ENCODE measurements around the gene MRPL2.

DNA sequence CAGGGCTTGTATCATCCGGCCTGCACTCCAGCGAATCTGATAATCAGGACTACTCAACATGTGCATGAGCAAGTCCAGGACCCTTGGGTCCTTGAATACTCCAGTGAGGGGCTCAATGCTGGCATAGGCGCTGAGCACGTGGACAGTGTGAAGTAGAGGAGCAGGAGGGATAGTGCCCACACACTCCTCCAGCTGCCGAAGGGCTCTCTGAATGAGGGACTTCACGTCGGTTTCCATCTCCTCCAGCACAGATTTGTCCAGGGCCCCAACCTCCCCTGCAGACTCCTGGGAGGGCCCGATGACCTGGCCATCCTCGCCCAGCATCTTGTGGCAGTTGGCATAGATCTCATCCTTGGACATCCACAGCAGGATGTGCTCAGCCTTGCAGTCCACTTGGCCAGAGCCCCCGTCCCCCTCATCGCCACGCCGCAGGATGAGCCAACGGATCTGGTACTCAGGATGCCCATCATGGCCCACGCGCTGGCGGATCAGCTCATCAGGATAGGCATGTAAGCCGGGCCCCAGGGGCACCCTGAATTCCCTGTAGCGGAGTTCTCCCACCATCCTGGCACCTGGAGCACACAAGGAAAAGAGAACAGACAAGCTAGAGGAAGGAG is 6.9 kb downstream of the MRPL2 start:
- TF ChIP-seq POLR2A (IDR thresholded peaks at IDR 0.05; ENCODE audit: control extremely low read depth in 1 of 2, low read depth in 2 of 2, low read length in 2 of 2) (no peak), BCL11A (IDR thresholded peaks at IDR 0.05; ENCODE audit: low read depth in 2 of 2, low read length in 2 of 2) (no peak), KDM5A (IDR thresholded peaks at IDR 0.05; ENCODE audit: low read length) (no peak), TAF1 (IDR thresholded peaks at IDR 0.05; ENCODE audit: low read depth, low read length) (no peak), RAD21 (IDR thresholded peaks at IDR 0.05 in 1 of 2, conservative IDR thresholded peaks at IDR 0.05 in 1 of 2; ENCODE audit: low read depth in 2 of 2, low read length in 2 of 2) (no peak), HDAC6 (IDR thresholded peaks at IDR 0.05; ENCODE audit: low read depth, low read length) (no peak)
- TF ChIP-seq, protein P1, sequence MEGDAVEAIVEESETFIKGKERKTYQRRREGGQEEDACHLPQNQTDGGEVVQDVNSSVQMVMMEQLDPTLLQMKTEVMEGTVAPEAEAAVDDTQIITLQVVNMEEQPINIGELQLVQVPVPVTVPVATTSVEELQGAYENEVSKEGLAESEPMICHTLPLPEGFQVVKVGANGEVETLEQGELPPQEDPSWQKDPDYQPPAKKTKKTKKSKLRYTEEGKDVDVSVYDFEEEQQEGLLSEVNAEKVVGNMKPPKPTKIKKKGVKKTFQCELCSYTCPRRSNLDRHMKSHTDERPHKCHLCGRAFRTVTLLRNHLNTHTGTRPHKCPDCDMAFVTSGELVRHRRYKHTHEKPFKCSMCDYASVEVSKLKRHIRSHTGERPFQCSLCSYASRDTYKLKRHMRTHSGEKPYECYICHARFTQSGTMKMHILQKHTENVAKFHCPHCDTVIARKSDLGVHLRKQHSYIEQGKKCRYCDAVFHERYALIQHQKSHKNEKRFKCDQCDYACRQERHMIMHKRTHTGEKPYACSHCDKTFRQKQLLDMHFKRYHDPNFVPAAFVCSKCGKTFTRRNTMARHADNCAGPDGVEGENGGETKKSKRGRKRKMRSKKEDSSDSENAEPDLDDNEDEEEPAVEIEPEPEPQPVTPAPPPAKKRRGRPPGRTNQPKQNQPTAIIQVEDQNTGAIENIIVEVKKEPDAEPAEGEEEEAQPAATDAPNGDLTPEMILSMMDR (IDR thresholded peaks at IDR 0.05; ENCODE audit: control extremely low read depth in 1 of 3, insufficient read depth in 1 of 3, low read depth in 1 of 3, low read length in 3 of 3) = no peak
- TF ChIP-seq, protein P2, sequence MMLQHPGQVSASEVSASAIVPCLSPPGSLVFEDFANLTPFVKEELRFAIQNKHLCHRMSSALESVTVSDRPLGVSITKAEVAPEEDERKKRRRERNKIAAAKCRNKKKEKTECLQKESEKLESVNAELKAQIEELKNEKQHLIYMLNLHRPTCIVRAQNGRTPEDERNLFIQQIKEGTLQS (IDR thresholded peaks at IDR 0.05; ENCODE audit: insufficient read depth, low read depth, low read length) = no peak
